Activated CD4-positive, CD25-positive, alpha-beta regulatory T cell treated with anti-CD3 and anti-CD28 coated beads, Interleukin-2, amount 50 U/mL, for 16 hours (primary cell): Measurements from ENCODE around the gene ADAMTS17.

ENCODE experiments used
- DNase-seq: peaks from one replicate; pipeline ENCODE4 v3.0.0-alpha.2; 2020; ENCODE audit warnings: low read depth, low spot score

Gene ADAMTS17

GRCh38 chr15:100278596-100279380, 63.0 kb downstream of the ADAMTS17 start:
- DNase-seq: no peak

DNA sequence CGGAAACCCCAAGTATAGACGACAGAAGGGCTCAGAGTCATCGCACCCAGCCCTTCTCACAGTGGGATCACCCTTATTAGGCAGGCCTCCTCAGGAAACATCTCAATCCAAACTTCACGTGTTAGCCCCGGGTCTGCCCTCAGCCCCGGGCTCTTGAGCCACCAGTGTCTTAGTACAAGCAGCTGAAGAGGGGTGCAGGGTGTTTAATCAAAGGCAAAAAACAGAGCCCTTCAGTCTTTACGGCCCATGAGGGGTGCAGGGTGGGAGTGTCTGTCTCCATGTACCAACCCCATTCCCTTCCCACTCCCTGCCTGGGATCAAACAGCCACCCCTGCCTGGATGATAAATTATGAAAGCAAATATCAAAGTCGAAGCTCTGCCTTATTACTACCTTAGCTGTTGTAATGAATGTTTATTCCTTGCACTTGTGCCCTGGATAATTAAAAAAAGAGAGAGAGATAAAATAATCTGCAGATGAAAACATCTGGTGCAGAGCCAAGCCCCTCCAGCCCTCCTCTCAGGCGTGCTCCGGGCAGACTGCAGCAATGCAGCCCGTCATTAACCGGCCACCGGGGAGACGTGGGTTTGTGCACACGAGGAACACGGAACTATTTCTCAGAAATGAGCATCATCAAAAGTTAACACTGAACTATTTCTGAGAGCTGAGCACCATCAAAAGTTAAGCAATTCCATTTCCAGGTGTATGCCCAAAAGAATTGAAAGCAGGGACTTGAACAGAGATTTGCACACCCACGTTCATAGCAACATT, 64.5 kb downstream of the ADAMTS17 start:
- no peak for DNase-seq

- DNase-seq: no peak
Measured at GRCh38 chr15:100276506-100276905, 65.3 kb downstream of the ADAMTS17 start.

DNA sequence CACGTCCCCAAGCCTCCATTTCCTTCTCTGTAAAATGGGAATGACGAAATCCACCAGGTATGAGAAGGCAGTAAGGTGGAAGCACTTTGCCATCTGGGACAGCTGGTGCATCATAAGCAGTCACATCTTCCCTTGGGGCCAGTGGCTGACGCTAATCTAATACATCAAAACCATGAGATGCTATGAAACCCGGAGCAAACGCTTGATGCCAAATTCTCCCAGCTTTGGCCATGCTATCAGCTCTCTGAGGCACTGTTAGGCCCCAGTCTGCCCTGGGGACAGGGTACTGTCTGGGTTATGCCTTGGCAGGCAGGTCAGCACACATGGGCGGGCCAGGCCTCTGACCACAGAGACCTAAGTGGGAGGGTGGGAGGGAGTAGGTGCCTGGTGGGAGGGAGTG, 66.1 kb downstream of the ADAMTS17 start:
- no peak for DNase-seq

GRCh38 chr15:100269831-100270230, 71.9 kb downstream of the ADAMTS17 start:
- no peak for DNase-seq

DNA sequence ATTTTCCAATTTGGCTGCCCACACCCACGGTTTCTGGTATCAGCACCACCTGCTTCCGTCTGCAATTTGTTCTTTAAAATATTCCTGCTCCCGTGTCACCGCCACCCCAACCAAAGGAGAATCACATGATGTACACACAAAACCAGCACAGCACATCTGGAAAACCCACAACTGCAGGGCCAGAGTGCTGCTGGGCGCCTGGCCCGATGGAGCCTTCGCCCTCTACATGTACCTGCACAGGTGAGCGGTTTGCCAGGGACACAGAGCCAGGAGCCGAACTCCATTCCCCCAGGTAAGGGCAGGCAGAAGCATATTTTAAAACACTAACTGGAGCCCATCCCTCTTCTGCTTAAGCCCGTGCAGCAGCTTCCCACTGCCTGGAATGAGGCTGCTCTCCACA, 75.6 kb downstream of the ADAMTS17 start:
- DNase-seq: no peak

DNA sequence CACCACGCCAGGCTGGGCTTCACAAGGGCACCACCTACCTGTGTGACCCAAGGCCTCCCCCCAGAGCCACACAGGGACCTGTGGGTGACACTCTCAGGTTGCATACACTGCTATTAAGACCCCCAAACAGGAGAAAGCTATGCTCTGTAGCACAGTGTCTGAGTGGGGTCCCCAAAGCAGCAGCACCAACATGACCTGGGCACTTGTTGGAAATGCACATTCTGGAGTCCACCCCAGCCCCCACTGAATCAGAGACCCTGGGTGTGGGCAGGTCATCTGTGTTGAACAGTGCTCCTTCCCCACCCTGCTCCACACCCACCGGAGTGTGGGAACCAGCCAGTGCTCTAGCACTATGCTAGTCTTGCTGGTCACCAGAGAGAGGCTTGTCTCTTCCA, 76.1 kb downstream of the ADAMTS17 start:
- DNase-seq: no peak

DNA sequence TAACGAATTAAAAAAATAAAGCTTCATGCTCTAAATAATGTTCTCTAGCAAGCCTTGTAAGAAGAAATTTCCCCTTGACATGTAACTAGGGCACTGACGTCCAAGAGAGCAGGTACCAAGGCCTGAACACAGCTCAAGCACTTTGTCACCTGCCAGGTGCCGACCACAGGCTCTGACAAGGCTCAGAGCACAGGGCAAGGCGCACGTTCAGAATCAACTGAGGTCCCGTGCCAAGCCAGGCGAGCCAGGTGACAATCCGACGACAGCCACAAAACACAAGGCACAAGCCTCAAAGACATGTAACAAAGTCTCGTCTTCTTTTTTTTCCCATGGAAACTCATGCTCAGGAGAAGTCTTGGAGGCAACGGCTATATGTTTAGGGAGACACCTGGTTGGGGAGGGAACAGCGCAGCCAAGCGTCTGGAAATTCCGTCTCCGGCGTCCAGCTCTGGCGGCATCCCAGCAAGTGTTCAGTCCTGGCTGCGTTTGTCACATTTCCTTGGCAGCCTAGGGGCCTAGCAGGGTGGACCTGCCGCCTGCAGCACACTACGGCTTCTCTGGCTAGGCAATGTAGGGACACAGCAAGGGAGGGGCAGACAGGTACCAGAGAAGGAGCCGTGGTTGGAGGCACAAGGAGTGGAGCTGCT, 76.7 kb downstream of the ADAMTS17 start:
- DNase-seq: no peak

GRCh38 chr15:100263721-100264455, 77.9 kb downstream of the ADAMTS17 start:
- no peak for DNase-seq

- DNase-seq: no peak
Measured at GRCh38 chr15:100263031-100263430, 78.7 kb downstream of the ADAMTS17 start.

DNA sequence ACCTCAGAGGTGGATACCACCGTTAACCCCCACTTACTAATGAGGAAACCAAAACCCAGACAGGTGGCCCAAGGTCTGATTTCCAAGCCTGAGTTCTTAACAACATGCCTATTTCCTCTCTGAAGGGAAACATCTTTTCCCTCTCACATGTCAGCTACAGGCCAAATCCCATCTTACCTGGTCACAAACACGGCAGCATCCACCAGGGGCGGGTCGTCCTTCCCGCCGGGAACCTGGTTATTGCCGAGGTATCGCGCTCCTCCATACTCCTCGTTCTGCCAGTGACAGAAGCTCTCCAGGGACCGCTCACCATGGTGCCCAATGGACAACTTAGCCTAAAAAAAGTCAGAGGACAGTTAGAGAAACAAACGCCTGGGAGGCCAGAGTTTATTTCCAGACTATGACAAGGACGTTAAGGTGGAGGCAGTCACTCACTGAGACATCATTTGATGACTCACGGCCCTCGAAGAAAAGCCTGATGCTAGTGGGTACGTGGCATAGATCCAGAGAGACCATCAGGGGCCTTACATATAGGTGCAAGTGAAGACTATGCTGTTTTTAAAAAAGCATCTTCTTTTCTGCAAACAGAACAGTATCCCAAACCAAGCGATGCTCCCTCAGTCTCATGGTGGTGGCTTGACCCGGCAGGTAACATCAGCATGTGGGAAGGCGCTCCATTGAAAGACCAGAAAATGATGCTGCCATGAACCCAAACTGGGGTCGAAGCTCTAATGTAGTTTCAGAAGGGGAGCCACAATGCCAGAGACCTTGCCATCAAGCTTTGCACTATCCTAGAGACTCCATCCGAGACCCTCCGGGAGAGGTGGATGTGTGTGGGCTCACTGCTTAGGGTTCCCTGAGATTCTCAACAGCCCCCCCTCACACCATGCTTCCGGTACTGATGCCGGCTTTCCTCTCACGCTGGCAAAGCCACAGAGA, 80.2 kb downstream of the ADAMTS17 start:
- DNase-seq: no peak

DNA sequence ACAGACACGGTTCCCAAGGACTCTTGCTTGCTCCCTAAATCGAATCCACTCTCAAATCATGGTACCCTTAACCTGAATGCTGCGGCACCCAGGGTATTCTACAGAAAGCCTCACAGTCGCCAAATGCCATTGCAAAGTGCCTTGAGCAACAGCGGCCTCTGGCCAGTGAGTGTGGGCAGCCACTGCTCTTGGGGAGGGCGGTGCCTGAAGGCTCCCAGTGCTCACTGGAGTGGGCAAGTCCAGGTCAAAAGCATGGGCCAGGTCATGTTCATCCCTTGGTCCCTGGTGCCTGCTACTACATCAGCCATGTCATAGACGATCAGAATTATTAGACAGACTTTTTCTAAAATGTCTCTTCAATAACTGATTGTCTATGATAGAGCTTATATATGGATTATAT, 82.5 kb downstream of the ADAMTS17 start:
- no peak for DNase-seq

DNA sequence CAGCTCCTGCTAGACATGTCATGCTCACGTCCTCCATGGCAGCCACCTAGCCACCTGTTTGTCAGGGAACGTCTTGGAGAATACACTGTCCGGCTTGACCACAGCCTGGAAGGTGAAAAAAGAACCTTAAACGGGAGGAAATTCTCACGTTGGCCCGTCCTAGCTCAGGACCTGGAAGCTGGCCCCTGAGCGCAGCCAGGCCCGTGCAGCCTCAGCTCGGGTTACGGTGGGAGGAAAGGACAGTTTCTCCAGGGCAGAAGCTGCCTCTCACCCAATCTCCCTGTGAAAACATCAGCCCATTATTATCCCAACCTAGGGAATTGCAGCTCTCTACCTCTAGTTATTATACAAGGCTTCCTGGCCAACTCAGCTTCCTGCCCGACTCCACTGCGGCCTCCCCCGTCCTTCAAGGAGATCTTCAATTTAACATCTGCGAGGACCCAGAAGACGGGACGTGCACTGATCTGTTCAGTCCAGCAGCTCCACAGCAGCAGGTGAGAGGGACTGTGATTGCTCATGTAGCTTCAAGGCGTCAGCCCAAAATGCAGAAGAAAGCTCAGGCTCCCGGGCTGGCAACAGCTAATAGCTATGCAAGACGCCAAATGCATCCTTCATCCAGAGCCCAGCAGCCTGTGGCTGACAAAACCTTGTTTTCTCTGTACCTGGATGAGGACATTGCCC, 84.7 kb downstream of the ADAMTS17 start:
- DNase-seq: no peak

DNA sequence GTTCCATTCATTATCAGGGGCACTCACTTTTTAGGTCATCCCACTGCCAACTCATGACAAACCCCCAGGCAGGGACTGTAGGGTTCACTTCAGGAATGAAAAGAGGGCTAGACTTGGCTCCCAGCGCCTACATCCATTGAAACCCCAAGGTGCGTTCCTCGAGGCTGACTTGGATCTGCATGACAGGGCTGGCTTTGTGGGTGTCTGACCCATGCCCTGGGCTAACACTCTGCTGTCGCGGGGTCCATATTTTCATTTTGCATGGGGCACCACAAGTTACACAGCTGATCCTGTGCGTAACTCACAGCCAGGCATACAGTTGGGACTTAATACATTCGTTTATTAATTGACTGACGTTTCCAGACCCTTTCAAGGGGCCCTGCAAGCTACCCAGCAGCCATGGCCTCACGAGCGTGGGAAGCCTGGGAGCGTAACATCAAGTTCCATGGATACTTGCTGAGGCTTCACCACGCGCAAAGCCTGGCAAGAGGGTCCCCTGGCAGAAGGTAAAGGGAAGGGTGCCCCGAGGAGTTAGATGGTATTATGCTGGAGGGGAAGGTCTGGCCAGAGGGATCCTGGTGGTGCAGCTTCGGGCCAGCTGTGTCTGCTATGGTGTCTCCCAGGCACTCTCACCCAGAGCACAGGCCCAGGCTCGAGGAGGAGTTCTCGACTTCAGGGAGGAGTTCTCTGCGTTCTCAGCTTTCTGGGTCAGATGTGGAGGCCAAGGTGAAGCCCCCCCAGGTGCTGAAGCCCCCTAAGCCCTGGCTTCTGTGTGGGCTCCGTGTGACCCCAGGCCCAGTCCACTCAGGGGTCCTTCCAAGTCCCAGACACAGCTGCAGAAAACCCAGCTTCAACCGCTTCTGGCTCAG, 85.4 kb downstream of the ADAMTS17 start:
- DNase-seq: no peak

DNA sequence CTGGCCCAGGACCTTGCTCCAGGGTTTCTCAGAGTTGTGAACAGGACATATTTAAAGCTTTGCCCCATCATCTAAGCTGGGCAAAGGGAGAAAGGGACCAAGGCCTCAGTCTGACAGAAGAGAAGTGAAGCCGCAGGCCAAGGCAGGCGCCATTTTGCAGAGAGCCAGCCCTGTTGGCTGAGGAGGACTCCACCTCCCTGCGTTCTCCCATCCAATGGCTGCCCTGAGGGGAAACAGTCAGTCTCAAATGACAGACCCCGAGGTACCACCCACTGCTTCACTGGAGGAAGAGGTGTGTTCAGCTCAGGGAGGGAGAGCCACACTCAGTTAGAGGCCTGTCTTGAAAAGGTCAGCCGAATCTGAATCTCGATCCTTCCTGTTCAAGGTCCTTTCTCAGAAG, 86.1 kb downstream of the ADAMTS17 start:
- no peak for DNase-seq

GRCh38 chr15:100254691-100255090, 87.1 kb downstream of the ADAMTS17 start:
- DNase-seq: no peak

GRCh38 chr15:100254285-100254684, 87.5 kb downstream of the ADAMTS17 start:
- no peak for DNase-seq

GRCh38 chr15:100253640-100254039, 88.1 kb downstream of the ADAMTS17 start:
- DNase-seq: no peak

GRCh38 chr15:100252779-100253417, 88.9 kb downstream of the ADAMTS17 start:
- DNase-seq: no peak
